Chondrocyte (in vitro differentiated cells): Measurements from ENCODE around the gene RPUSD1. TPM values are rescaled to one million over a fixed set of nuclear protein-coding genes. Genes with fewer than 3 reads are reported as not detected.

Source experiments
- DNase-seq: peaks from one replicate; pipeline ENCODE4 v3.0.0; 2021; ENCODE audit warnings: mixed read lengths, low spot score
- H3K27ac Mint-ChIP-seq: one replicate; pipeline ENCODE4 v1.8.0; 2021; ENCODE audit warnings: mild to moderate bottlenecking, moderate library complexity, mixed read lengths; ENCODE audit not compliant: unreplicated experiment
- H3K27me3 Mint-ChIP-seq: 2 replicates; pipeline ENCODE4 v1.8.0; 2021; ENCODE audit warnings: low read depth, mixed read lengths
- H3K36me3 Mint-ChIP-seq: 2 replicates; pipeline ENCODE4 v1.8.0; 2021; ENCODE audit warnings: low read depth, mixed read lengths
- H3K4me1 Mint-ChIP-seq: 2 replicates; pipeline ENCODE4 v1.8.0; 2021; ENCODE audit warnings: low read depth, mild to moderate bottlenecking, mixed read lengths
- H3K4me3 Mint-ChIP-seq: one replicate; pipeline ENCODE4 v1.8.0; 2021; ENCODE audit warnings: mild to moderate bottlenecking, moderate library complexity, mixed read lengths; ENCODE audit not compliant: unreplicated experiment
- H3K9me3 Mint-ChIP-seq: 2 replicates; pipeline ENCODE4 v1.8.0; 2021; ENCODE audit warnings: low read depth, mixed read lengths
- total RNA-seq: library from RNA; stranded (reverse); gene quantifications from 3 replicates; pipeline ENCODE4 v1.2.1, GENCODE V29; 2021
- TF ChIP-seq, protein P1 (sequence below): fragments of 200-600 bp; sonication (generic); IDR thresholded peaks from 2 replicates; pipeline ENCODE4 v1.5.0; 2021; ENCODE audit warnings: antibody characterized with exemption, mild to moderate bottlenecking, moderate library complexity

RPUSD1 gene
- total RNA-seq, 1 donor from 2014 or later: 19.6 TPM

GRCh38 chr16:801584-802363 lies 13.6 kb upstream of the RPUSD1 start:
- Mint-ChIP-seq H3K27me3 (peaks cover 24% of the 10 kb centered on the region), H3K9me3 (no peaks in the 10 kb centered on the region), H3K4me1 (no peaks in the 10 kb centered on the region), H3K27ac (no peak overlapping the region), H3K4me3 (no peak overlapping the region), H3K36me3 (peaks cover 2% of the 10 kb centered on the region)
- DNase-seq: no peak
- TF ChIP-seq, protein P1, sequence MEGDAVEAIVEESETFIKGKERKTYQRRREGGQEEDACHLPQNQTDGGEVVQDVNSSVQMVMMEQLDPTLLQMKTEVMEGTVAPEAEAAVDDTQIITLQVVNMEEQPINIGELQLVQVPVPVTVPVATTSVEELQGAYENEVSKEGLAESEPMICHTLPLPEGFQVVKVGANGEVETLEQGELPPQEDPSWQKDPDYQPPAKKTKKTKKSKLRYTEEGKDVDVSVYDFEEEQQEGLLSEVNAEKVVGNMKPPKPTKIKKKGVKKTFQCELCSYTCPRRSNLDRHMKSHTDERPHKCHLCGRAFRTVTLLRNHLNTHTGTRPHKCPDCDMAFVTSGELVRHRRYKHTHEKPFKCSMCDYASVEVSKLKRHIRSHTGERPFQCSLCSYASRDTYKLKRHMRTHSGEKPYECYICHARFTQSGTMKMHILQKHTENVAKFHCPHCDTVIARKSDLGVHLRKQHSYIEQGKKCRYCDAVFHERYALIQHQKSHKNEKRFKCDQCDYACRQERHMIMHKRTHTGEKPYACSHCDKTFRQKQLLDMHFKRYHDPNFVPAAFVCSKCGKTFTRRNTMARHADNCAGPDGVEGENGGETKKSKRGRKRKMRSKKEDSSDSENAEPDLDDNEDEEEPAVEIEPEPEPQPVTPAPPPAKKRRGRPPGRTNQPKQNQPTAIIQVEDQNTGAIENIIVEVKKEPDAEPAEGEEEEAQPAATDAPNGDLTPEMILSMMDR: no peak

DNA sequence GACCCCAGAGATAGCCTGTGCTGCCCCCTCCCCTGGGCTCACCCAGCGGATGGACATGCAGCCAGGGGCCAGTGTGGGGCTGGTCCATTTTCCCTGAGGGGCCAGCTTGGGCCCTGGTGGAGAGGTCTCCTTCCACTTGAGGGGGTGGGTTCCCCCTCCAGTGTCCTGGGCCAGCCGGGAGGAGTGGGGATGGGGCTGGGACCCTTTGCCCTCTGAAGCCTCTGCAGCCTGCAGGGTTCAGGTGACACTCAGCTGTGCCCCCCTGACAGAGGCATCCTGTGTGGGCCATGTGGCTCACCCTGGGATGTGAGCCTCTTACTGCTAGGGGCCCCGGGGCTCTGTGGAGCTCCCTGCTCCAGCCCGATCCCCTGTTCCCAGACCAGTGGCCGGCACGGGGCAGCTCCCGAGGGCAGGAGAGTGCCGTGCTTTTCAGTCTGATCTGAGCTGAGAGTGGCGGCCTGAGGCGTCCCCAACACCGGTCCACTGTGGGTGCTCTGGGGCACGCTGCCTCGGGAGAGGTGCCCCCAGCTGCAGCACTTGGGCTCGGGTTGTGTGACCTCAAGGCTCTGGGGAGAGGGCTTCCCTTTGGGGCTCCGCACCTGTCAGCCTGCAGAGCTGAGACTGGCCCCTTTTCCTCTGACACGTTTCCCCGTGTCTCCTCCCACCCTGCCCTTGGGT lies 12.8 kb upstream of the RPUSD1 start:
- Mint-ChIP-seq H3K27ac (no peak overlapping the region), H3K36me3 (peaks cover 2% of the 10 kb centered on the region), H3K4me3 (no peak overlapping the region), H3K27me3 (peaks cover 24% of the 10 kb centered on the region), H3K4me1 (no peaks in the 10 kb centered on the region), H3K9me3 (no peaks in the 10 kb centered on the region)
- DNase-seq: no peak
- TF ChIP-seq, protein P1: no peak

- H3K27ac Mint-ChIP-seq: no peak within 1 kb of the TSS
- no peaks in the 10 kb centered on the region for H3K9me3 Mint-ChIP-seq
- peaks cover 2% of the 10 kb centered on the region for H3K36me3 Mint-ChIP-seq
- TF ChIP-seq, protein P1: no peak
- H3K4me3 Mint-ChIP-seq: no peak within 1 kb of the TSS
- H3K4me1 Mint-ChIP-seq: no peaks in the 10 kb centered on the region
- H3K27me3 Mint-ChIP-seq: peaks cover 24% of the 10 kb centered on the region
- DNase-seq: no peak
These were observed 12.0 kb upstream of the RPUSD1 start, which contains the start of gene GNG13 for GRCh38 chr16:799948-800833. GNG13 (minus strand) TSS chr16:800734; CDS start chr16:799077, 1,657 bp downstream.

DNA sequence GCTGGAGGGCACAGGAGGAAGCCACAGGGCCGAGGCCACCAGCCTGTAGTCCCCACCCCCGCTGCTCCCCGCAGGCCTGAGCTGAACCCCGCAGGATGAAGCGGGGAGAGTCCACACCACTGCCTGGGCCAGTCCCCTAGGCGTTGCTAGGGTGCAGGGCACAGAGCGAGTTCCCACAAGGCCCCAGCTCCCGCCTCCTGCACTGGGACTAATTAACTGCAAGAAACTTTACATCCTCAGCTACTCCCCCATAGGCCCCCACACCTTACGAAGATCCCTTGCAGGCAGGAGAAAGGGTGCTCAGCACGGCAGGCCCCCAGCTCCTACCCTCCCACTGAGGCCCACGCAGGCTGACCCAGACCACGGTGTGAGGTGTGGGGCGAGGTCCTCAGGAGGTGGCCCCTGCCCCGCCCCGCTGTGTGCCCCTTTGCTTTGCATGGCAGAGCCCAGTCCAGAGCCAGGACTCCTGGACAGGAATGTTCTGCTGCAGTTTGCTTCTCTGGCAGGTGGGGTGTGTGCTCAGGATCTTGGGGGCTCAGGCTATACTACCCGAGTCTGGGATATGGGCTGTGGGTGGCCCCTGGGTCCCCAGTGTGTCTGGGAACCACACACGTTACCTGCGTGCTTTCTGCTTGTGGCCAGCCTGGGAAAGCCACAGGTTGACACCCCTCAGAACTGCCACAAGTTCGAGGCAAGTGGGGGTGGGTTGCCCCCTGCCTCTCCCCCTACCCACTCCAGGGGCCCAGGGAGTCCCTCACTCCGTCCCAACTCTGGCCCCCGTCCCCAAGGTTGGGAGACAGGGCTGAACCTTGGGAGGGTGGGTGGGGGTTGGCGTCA lies 11.1 kb upstream of the RPUSD1 start:
- Mint-ChIP-seq H3K4me3 (no peak overlapping the region), H3K27ac (no peak overlapping the region), H3K9me3 (no peaks in the 10 kb centered on the region), H3K27me3 (peaks cover 19% of the 10 kb centered on the region), H3K36me3 (peaks cover 2% of the 10 kb centered on the region), H3K4me1 (no peaks in the 10 kb centered on the region)
- no peak for DNase-seq
- TF ChIP-seq, protein P1: no peak
